ENCODE results near the gene HEXIM2. TPM values are rescaled to one million over a fixed set of nuclear protein-coding genes. Genes with fewer than 3 reads are reported as not detected.

Gene HEXIM2
- total RNA-seq, 1 experiment from 2014 or later, result 12.5 TPM

DNA sequence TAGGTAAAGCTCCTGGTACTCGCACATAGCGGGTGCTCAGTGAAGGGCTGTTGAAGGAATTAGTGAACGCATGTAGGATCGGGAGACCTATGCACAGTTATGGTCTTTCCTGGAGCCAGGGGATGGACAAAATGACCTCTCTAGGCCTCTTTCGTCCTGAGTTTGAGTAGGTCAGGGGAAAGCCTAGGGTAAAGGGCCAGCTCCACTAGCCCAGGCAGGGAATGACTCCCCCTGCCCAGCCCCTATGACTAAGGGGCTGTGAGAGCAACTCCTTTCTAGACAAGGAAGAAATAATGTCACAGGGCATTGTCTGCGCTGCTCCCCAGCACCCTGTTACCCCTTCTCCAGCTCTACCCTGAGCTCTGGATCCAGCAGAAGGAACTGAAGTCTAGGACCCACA lies 35.4 kb downstream of the HEXIM2 start:
- Histone ChIP-seq H4K91ac (ENCODE audit: insufficient read length, low read depth, low read length) (no peak overlapping the region), H3K4me2 (ENCODE audit: insufficient read depth, insufficient read length, low read length) (no peak overlapping the region), H3T11ph (ENCODE audit: low read length) (no peak overlapping the region), H4K8ac (replicated peaks; ENCODE audit: insufficient read length, low read depth, low read length) (no peak overlapping the region), H3K9me3 (ENCODE audit: control insufficient read depth, low read depth, low read length) (no peaks in the 10 kb centered on the region), H3K27me3 (ENCODE audit: insufficient read depth, low read length) (no peaks in the 10 kb centered on the region), H2BK120ac (ENCODE audit: low read depth, low read length, poor library complexity, severe bottlenecking) (no peak overlapping the region), H4K20me1 (ENCODE audit: control insufficient read depth, insufficient read depth, insufficient read length) (no peaks in the 10 kb centered on the region), H3K9ac (ENCODE audit: extremely low read depth, insufficient read length, low read length) (no peak overlapping the region), H3K27ac (ENCODE audit: insufficient read length, low read depth, low read length) (no peak overlapping the region), H2AFZ (ENCODE audit: low read length) (no peak overlapping the region), H2BK15ac (ENCODE audit: low read depth, low read length) (no peak overlapping the region), H2BK12ac (ENCODE audit: insufficient read length, low read depth, low read length) (no peak overlapping the region), H3K14ac (ENCODE audit: insufficient read depth, low read length) (0 out of 2 replicates have a peak overlapping the region, but pooled peaks have one; percentile 62), H3K18ac (ENCODE audit: insufficient read length, low read depth, low read length) (no peak overlapping the region), H2BK5ac (ENCODE audit: insufficient read length, low read length) (no peak overlapping the region), H2AK5ac (ENCODE audit: insufficient read length, low read length) (no peak overlapping the region), H4K5ac (ENCODE audit: insufficient read length, low read depth, low read length) (no peak overlapping the region), H3K23me2 (ENCODE audit: insufficient read length, low read depth, low read length, poor library complexity, severe bottlenecking) (no peaks in the 10 kb centered on the region), H2BK20ac (ENCODE audit: low read depth, low read length, poor library complexity, severe bottlenecking) (no peak overlapping the region), H3K23ac (ENCODE audit: insufficient read length, low read depth, low read length) (no peak overlapping the region), H3K79me1 (ENCODE audit: insufficient read depth, low read depth, low read length, poor library complexity, severe bottlenecking) (no peaks in the 10 kb centered on the region), H3K4me1 (ENCODE audit: insufficient read depth, low read length) (no peaks in the 10 kb centered on the region; the same call in 1 of the 2 replicates), H3K4ac (ENCODE audit: low read depth, low read length) (no peak overlapping the region), H3K56ac (ENCODE audit: insufficient read length, low read depth, low read length) (no peak overlapping the region), H3K79me2 (ENCODE audit: insufficient read depth, low read length) (no peaks in the 10 kb centered on the region)
- H3K36me3 Mint-ChIP-seq (ENCODE audit: insufficient read depth in 1 of 3, low read depth in 3 of 3), result peaks cover 0 to 4% (median 0%) of the 10 kb centered on the region in 3 experiments; a peak in 3 of 7 replicates
- H3K4me3 Mint-ChIP-seq, result peak overlapping the region in 1 of 2 experiments; percentile 43; a peak in 1 of 5 replicates
- H3K27me3 Mint-ChIP-seq (ENCODE audit: low read depth), result peaks cover 1% of the 10 kb centered on the region; the same call in 1 of the 2 replicates
- peaks cover 0 to 4% of the 10 kb centered on the region in 2 experiments; a peak in 2 of 5 replicates for H3K9me3 Mint-ChIP-seq
- peak overlapping the region in 2 of 3 experiments; percentile 78 to 96; a peak in 4 of 7 replicates for H3K27ac Mint-ChIP-seq
- peaks cover 12 to 15% of the 10 kb centered on the region in 2 experiments for H3K4me1 Mint-ChIP-seq
- TF ChIP-seq, protein P1, sequence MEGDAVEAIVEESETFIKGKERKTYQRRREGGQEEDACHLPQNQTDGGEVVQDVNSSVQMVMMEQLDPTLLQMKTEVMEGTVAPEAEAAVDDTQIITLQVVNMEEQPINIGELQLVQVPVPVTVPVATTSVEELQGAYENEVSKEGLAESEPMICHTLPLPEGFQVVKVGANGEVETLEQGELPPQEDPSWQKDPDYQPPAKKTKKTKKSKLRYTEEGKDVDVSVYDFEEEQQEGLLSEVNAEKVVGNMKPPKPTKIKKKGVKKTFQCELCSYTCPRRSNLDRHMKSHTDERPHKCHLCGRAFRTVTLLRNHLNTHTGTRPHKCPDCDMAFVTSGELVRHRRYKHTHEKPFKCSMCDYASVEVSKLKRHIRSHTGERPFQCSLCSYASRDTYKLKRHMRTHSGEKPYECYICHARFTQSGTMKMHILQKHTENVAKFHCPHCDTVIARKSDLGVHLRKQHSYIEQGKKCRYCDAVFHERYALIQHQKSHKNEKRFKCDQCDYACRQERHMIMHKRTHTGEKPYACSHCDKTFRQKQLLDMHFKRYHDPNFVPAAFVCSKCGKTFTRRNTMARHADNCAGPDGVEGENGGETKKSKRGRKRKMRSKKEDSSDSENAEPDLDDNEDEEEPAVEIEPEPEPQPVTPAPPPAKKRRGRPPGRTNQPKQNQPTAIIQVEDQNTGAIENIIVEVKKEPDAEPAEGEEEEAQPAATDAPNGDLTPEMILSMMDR (conservative IDR thresholded peaks at IDR 0.05), result no peak
- DNase-seq, result no peak
- WGBS (ENCODE audit: extremely low coverage, insufficient read length, low lambda C conversion rate), result no CpG with 5 or more reads among the region's 6 CpGs
